SK-N-MC (cell line): ENCODE data around the gene TANC1.

ENCODE experiments used
- EZH2 ChIP-seq: fragments of 200-600 bp; sonication (generic); IDR thresholded peaks from one replicate; pipeline ENCODE4 v1.6.1; 2017; ENCODE audit warnings: antibody characterized with exemption
- POLR2AphosphoS5 ChIP-seq: IDR thresholded peaks from 2 replicates; pipeline ENCODE4 v1.6.1; 2012; ENCODE audit warnings: mild to moderate bottlenecking, low read depth, low read length, borderline replicate concordance

- TF ChIP-seq POLR2AphosphoS5 (no peak), EZH2 (no peak)
These were observed 206.7 kb downstream of the TANC1 start for GRCh38 chr2:159175182-159175581.
